Effector CD8-positive, alpha-beta T cell (primary cell): ENCODE data around the gene NCKAP5L.
"Not testable (repeated sequence)": the region's sequence is repeated elsewhere in the genome, so short reads cannot be mapped to it uniquely, and the experiment has no call there.

ENCODE experiments used
- DNase-seq: peaks from one replicate; lab custom pipeline; 2025; lab: John Stamatoyannopoulos, UW

NCKAP5L gene

GRCh38 chr12:49864798-49865090, 36.5 kb upstream of the NCKAP5L start:
- no peak for DNase-seq

DNA sequence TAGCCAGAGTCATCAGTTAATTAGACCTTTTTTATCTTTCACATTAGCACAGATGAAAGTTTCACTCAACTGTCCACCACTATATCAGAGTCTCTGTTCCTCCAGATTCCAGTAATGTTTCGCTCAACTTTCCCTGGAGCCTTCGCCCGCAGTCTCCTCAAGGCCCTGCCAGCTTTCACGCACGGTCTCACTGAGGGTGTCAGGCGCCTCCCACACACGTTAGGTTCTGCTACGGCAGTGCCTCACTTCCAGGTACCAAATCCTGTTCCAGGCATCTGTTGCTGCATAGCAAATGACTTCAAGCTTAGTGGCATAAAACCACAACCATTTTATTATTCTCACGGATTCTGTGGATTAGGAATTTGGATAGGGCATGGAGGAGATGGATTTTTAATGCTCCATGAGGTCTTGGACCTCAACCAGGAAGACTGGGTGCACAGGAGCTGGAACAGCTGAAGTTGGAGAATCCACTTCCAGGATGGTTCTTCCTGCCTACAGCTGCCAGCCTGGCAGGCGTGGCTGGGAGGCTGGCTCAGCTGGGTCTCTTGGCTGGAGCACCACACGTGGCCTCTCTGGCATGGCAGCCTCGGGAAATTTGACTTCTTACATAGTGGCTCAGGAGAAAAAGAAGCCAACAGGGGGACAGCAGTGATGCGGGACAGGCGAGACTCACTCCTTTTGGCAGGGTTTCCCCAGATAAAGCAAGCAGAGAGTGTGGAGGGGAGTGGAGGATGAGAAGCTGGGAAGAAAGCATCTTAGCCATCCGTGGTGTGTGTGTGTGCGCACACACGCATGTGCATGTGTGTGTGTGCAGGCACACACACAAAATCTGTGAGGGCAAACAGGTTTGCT, 36.0 kb upstream of the NCKAP5L start:
- no peak for DNase-seq

DNA sequence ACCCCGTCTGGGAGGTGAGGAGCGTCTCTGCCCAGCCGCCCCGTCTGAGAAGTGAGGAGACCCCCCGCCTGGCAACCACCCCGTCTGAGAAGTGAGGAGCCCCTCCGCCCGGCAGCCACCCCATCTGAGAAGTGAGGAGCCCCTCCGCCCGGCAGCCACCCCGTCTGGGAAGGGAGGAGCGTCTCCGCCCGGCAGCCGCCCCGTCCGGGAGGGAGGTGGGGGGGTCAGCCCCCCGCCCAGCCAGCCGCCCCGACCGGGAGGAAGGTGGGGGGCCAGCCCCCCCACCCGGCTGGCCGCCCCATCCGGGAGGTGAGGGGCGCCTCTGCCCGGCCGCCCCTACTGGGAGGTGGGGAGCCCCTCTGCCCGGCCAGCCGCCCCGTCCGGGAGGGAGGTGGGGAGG, 32.7 kb upstream of the NCKAP5L start:
- not testable (repeated sequence) for DNase-seq

DNA sequence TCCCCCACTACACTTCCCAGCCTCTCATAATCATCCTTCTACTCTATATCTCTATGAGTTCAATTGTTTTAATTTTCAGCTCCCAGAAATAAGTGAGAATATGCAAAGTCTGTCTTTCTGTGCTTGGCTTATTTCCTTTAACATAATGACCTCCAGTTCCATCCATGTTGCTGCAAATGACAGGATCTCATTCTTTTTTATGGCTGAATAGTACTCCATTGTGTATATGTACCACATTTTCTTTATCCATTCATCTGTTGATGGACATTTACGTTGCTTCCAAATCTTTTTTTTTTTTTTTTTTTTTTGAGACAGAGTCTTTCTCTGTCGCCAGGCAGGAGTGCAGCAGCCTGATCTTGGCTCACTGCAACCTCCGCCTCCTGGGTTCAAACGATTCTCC, 27.7 kb upstream of the NCKAP5L start:
- DNase-seq = not testable (repeated sequence)

- no peak for DNase-seq
These were observed 26.8 kb upstream of the NCKAP5L start for GRCh38 chr12:49854976-49855375.

DNA sequence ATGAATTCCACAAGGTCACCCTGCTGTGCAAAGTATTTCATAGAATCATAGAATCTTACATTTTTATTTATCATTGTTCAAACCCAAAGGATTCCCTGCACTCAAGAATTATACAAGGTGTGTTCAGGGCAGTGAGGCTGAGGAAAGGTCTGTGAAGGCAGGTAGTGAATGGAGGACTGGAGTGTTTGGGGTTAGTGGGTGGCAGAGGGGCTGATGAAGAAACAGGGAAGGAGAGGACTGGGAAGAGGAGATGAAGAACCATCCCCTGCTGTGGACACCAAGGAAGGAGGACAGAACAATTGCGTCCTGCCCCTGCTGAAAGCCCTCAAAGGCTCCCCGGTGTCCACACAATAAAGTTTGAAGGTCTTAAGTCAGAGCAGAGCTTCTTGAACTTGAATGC, 25.5 kb upstream of the NCKAP5L start:
- DNase-seq = no peak

DNA sequence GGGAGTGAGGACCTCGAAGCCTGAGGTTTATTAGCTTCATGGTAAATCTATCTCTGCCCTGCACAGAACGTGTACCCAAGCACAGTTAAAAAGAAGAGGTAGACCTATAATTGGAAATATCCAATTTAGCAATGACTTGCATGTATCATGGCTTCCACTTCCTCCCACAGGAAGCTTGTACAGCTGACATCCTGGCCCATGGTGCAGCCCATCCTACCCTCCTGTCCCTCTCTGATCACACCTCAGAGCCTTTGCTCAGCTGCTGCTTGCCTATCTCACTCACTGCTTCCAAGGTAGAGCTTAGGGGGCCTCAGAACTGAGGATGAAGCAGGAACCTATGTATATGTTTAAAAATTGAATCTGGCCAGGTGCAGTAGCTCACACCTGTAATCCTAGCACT, 18.9 kb upstream of the NCKAP5L start:
- DNase-seq = no peak

DNA sequence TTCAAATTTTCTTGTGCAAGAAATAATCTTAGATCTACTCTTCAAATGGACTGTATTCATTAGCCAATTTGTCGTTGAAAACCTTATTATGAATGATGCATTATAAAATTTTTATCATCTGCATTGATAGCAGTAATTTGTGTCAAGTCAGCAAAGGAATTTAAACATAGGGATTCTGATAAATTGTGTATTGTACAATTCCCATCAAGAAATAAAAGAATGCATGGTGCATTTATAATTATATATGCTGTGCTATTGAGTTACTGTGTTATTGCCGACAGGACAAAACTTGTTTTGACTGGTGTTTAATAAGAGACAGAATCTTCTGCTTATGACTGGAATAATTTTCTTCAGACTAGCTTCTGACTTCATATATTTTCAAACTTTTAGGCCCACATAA, 17.8 kb upstream of the NCKAP5L start:
- no peak for DNase-seq

DNA sequence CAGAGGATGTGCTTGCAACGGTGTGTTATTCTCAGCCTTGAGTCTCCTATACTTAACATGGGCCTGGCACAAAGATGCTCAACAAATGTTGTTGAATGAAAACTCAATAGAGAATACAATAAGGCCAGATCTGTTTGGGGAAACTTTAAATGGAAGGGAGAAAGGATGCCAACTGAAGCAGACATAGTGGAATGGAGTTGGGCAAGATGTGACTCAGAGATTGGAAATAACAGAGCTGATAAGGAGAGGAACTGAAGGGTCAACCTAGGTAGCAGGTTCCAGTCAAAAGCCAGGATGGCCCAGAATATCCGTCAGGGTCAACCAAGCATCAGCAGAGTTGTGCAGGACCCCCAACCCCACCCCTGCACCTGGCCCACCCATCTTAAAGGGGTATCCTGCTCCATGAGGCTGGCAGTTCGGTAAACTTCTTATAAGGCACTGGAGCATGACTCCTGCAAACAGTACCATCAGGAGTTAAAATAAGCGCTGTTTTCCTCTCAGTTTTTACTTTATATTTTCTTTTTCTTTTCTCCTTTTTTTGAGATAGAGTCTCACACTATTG, 15.7 kb upstream of the NCKAP5L start:
- DNase-seq = no peak

GRCh38 chr12:49843411-49843810, 15.2 kb upstream of the NCKAP5L start:
- no peak for DNase-seq

GRCh38 chr12:49842519-49843352, 14.5 kb upstream of the NCKAP5L start, which contains the start of gene BCDIN3D:
Gene BCDIN3D, minus strand, starts transcription at chr12:49843106. Its CDS starts 19 bp downstream, at chr12:49843087.
- peak; percentile 85 for DNase-seq

GRCh38 chr12:49838973-49839633, 10.9 kb upstream of the NCKAP5L start:
- no peak for DNase-seq

GRCh38 chr12:49832836-49833421, 4.7 kb upstream of the NCKAP5L start:
- DNase-seq = no peak

DNA sequence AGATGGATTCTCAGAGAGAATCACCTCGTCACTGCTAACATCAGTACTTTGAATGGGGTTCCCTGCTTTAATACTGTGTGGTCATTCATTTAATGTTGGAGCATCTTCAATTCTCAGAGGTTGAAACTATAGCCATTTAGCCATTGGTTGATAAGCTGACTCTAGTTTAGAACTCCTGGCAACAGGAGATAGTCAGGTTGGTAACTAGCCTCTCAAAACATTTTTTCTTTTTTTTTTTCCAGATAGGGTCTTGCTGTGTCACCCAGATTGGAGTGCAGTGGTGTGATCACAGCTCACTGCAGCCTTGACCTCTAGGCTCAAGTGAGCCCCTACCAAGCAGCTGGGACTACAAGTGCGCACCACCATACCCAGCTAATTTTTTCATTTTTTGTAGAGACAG, 3.5 kb upstream of the NCKAP5L start:
- DNase-seq = no peak

DNA sequence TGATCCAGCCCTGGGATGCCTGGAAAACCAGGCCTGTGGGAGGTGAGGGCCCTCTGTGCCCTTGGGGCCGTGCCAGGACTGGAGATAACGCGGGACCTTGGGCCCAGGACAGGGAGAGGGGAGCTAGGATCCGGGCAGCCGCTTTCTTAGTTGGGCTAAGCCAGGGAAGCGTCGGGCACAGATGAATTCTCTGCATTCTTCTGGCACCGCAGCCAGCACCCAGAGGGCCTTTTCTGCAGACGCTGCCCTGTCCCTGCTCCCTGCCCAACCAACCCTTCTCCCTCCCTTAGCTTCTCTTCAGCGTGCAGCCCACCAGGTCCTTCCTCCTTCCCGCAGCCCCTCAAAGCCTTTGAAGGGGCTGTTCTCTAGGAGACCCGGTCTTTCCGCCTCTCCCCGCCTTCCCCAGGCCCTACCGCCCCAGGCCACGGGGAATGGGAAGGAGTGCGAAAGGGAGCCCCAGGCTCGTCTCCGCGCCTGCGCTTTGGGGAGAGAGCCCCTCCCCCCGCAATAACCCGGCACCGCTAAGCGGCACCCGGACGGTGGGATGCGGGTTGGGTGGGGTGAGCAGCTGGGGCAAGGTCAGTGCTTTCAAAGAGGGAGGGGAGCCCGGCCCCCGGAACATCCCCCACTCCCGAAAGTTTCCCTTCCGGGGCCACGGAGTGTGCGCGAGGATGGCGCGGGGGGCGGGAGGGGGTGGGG, 663 bp downstream of the NCKAP5L start:
- peak; percentile 35 for DNase-seq

DNA sequence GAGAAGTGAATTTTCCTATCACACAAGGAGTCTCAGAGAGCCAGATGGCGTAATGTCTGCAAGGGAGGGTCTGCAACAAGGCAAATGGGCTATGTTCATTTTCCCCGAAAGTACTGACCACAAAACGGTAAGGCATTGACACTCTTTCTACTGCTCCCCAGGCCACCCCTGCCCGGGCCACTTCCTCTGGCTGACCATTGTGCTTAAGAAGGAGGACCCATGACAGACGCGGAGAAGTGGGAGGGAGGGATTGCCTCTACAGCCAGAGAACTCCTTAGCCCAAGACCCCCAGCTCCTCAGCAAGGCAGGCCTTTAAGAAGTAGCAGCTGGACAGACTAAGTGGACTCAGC, 1.2 kb downstream of the NCKAP5L start:
- no peak for DNase-seq

DNA sequence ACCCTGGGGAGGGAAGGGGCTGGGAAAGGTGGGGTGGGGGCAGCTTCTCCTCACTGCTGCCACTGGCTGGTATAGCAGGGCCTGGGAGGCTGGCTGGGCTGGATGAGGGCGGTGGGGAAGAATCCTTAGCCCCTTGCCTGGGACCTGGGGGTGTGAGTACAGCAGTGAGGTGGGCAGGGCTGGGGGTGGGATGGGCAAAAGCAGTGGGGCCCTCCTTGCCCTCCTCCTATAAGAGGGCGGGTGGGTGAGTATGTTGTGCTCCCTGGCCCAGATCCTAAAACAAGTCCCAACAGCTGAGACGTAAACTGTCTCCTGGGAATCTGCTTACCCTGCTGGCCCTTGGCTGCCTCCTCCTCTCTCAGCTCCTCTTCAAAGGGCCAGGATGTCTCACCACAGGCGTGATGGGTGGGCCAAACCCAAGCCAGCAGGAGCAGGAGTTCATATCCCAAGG, 2.2 kb downstream of the NCKAP5L start:
- DNase-seq = no peak

DNA sequence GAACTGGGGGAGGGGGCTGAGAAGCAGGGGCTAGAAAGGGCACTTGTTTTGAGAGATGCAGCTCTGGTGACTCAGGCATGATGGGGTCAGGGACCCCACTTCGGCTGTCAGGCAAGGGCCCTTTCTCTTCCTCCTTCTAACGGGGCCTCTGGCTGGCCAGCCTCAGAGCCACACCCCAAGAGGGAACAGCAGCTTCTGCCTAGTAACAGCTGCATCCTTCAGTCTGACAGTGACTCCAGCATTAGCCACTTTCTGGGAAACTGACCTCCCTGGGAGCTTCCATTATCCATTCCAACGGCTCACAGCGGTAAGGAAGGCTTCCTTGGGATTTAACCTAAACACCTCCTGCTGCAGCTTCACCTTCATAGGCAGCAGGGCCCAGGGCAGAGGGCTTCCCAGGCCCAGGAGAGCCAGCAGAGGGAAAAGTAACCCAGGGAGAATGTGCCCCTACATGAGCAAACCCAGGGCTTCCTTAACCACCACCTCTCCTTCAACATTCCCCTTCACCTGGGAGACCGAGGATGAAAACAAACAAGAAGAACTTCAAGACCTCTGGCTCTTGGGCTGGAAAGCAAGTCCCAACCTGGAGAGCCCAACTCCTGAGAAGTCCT, 2.7 kb downstream of the NCKAP5L start:
- no peak for DNase-seq

DNA sequence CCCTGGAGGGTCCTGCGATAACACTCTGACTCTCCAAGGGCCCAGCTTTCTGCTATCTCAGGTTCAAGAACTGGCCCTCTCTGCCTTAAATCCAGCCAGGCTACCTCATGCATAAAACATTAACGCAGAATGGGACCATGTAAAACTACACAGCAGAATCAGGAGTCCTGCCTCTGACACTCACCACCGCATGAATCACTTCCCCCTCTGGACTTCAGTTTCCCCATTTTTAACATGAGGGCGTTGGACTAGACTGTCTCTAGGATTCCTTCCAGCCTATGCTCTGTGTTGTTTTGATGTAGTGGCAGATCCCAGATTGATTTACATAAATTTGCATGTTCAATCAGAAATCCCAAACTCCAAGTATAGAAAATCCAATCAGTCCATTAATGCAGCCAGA, 3.3 kb downstream of the NCKAP5L start:
- DNase-seq = no peak

- no peak for DNase-seq
These were observed 3.8 kb downstream of the NCKAP5L start for GRCh38 chr12:49824416-49824815.

GRCh38 chr12:49823951-49824350, 4.3 kb downstream of the NCKAP5L start:
- no peak for DNase-seq
